AG04450 (cell line): ENCODE data around the gene ADGRD1. TPM values are rescaled to one million over a fixed set of nuclear protein-coding genes. Genes with fewer than 3 reads are reported as not detected.
"Not testable (repeated sequence)": the region's sequence is repeated elsewhere in the genome, so short reads cannot be mapped to it uniquely, and the experiment has no call there.

Experiments used
- CTCF ChIA-PET: fragments of 300-600, 350-600 bp; formaldehyde crosslinking; extraction: SDS; loops from one replicate; lab custom pipeline; 2022; ENCODE audit warnings: antibody characterized with exemption, inconsistent platforms; lab: Charles Lee
- POLR2A ChIA-PET: fragments of 350-600 bp; formaldehyde crosslinking; extraction: SDS; loops from one replicate; lab custom pipeline; 2021; ENCODE audit warnings: antibody characterized with exemption, inconsistent platforms; lab: Yijun Ruan, JAX
- DNase-seq: peaks from one replicate; pipeline ENCODE4 v3.0.0-alpha.2; 2011; ENCODE audit warnings: low read depth, low spot score
- H3K27ac ChIP-seq: one replicate; pipeline ENCODE4 v1.5.1; 2012; ENCODE audit warnings: low read depth, low read length, control low read depth
- H3K27me3 ChIP-seq: one replicate; pipeline ENCODE4 v1.6.0; 2012; ENCODE audit warnings: low read length; ENCODE audit not compliant: control insufficient read depth, insufficient read depth
- H3K4me3 ChIP-seq: 2 replicates; pipeline ENCODE4 v1.5.1; 2011; ENCODE audit warnings: mild to moderate bottlenecking, low read depth, low read length, control low read depth
- H3K9me3 ChIP-seq: 2 replicates; pipeline ENCODE4 v1.5.1; 2012; ENCODE audit warnings: low read length; ENCODE audit not compliant: control insufficient read depth, insufficient read depth
- polyA minus RNA-seq: library from RNA; depleted of rRNA, polyadenylated mRNA; stranded (reverse); fragments of >200 nt; gene quantifications from 2 replicates; pipeline ENCODE4 v1.2.3, GENCODE V29; 2011; rRNA and poly(A)+ RNA removed
- polyA plus RNA-seq: library from polyadenylated mRNA; depleted of rRNA; stranded (reverse); fragments of >200 nt; gene quantifications from 2 replicates; pipeline ENCODE4 v1.2.3, GENCODE V29; 2011; rRNA removed
- TF ChIP-seq, protein P1 (sequence below): IDR thresholded peaks from 2 replicates; pipeline ENCODE4 v1.5.1; 2011; ENCODE audit warnings: low read depth, low read length, control low read depth, inconsistent platforms

ADGRD1 gene
- polyA plus RNA-seq (0.05 TPM in 1 of 2 replicates, not detected in the other), polyA minus RNA-seq (not detected in 2 replicates)

DNA sequence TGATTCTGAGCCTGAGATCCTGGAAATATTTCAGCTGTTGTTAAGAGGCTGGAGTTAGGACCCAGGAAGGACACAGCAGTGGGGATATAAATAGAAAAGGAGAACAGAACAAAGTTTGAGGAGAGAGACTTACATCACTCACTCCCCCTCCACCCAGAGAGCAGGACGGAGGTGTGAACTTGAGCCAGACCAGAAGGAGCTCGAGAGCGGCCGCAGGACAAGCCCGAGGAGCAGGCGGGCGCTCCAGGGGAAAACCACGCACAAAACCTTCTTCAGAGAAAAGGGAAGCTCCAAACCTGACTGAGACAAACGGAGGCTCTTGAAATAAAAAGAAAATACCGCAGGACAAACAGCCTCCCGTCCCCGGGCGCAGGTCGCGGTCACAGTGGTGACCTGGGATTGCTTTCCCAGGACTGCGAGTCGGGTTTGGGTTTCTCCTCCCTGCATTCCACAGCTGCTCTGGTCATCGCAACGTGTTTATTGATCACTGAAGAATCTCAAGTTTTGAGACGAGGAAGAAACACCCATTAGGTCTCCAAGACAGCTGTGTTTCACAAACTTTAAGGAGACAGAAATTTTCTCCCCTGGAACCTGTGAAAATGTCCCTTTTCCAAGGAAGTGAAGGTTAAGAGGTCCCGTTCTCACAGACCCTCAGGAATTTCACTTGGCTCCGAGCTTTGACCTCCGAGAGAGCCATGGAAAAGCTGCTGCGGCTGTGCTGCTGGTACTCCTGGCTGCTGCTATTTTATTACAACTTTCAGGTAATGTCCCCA lies at the start of gene ADGRD1:
TSS of gene ADGRD1 (plus strand) at position 137 of the 773 bp plus-strand sequence. CDS start at position 696, 559 bp downstream.
- H3K4me3 ChIP-seq: no peak within 1 kb of the TSS
- ChIA-PET CTCF (no interaction called here), POLR2A (no interaction called here)
- TF ChIP-seq, protein P1, sequence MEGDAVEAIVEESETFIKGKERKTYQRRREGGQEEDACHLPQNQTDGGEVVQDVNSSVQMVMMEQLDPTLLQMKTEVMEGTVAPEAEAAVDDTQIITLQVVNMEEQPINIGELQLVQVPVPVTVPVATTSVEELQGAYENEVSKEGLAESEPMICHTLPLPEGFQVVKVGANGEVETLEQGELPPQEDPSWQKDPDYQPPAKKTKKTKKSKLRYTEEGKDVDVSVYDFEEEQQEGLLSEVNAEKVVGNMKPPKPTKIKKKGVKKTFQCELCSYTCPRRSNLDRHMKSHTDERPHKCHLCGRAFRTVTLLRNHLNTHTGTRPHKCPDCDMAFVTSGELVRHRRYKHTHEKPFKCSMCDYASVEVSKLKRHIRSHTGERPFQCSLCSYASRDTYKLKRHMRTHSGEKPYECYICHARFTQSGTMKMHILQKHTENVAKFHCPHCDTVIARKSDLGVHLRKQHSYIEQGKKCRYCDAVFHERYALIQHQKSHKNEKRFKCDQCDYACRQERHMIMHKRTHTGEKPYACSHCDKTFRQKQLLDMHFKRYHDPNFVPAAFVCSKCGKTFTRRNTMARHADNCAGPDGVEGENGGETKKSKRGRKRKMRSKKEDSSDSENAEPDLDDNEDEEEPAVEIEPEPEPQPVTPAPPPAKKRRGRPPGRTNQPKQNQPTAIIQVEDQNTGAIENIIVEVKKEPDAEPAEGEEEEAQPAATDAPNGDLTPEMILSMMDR: no peak
- H3K27me3 ChIP-seq: no peaks in the 10 kb centered on the region
- H3K27ac ChIP-seq: no peak within 1 kb of the TSS
- peaks cover 37% of the 10 kb centered on the region for H3K9me3 ChIP-seq
- DNase-seq: no peak

DNA sequence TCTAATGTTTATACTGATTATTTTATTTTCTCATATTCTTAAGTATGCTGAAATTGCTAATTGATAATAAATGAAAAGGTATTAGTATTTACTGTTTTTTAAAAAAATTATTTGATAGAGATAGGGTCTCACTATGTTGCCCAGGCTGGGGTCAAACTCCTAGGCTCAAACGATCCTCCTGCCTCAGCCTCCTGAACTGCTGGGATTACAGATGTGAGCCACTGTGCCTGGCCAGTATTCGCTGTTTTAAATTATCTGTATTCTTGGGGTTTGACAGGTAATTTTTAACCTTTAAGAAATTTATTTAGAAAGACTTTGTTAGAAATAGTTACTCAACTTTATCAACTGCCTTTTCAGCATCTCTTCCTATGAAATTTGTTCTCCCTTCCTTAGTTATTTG lies 49.6 kb upstream of the ADGRD1 start:
- DNase-seq: no peak
- Histone ChIP-seq H3K4me3 (no peak overlapping the region), H3K27me3 (no peaks in the 10 kb centered on the region), H3K9me3 (no peaks in the 10 kb centered on the region; the same call in 1 of the 2 replicates), H3K27ac (no peak overlapping the region)
- POLR2A ChIA-PET: no interaction called here
- CTCF ChIA-PET: no interaction called here
- TF ChIP-seq, protein P1: no peak

DNA sequence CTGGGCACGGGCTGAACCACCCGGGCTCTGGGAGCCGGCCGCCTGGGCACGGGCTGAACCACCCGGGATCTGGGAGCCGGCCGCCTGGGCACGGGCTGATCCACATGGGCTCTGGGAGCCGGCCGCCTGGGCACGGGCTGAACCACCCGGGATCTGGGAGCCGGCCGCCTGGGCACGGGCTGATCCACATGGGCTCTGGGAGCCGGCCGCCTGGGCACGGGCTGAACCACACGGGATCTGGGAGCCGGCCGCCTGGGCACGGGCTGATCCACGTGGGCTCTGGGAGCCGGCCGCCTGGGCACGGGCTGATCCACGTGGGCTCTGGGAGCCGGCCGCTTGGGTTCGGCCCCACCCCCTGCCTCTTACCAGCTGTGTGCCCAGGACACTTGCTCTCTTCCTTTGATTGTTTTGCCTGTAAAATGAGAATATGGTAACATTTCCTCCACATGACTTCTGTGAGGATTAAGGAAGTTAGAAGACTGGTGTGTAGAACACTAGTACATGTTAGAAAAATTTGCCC lies 48.7 kb upstream of the ADGRD1 start:
- H3K9me3 ChIP-seq, H3K27ac ChIP-seq, H3K27me3 ChIP-seq, H3K4me3 ChIP-seq, POLR2A ChIA-PET, CTCF ChIA-PET, DNase-seq: not testable (repeated sequence)

DNA sequence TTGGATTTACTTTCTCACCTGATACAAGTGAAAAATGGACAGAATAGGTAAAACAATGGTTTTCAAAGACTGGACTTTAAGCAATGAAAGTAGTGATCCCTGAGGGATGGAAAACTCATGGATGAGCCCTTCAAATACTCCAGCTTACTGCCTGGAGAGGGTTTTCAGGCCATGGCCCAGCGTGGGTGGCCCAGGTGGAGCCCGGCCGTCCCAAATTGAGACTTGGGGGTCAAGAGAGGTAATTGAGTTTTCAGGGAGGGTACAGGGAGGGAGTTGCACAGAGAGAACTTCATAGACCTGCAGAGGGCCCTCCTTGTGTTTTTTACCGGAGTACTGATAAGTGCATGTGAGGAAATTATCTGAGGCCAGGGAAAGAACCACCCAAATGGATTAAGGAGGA lies 44.6 kb upstream of the ADGRD1 start:
- Histone ChIP-seq H3K27ac (no peak overlapping the region), H3K9me3 (no peaks in the 10 kb centered on the region; the same call in 1 of the 2 replicates), H3K4me3 (no peak overlapping the region), H3K27me3 (no peaks in the 10 kb centered on the region)
- no peak for DNase-seq
- POLR2A ChIA-PET: no interaction called here
- TF ChIP-seq, protein P1: no peak
- CTCF ChIA-PET: no interaction called here

DNA sequence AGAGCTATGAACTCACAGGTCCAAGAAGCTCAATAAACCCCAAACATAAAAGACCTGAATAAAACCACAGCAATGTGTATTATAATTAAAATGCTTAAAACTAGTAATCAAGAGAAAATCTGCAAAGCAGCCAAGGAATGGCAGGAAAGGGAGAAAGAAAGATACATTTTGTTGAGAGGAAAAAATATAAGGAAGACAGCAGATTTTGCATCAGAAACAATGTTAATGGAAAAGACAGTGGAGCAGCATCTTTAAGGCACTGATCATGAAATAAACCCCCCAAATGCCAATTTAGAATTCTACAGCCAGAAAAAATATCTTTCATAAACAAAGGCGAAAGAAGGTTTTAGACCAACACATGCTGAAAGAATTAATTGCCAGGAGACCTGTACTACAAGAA lies 42.5 kb upstream of the ADGRD1 start:
- CTCF ChIA-PET: no interaction called here

More for the DNA sequence above, 42.5 kb upstream of the ADGRD1 start:
- no peak for DNase-seq
- Histone ChIP-seq H3K9me3 (peaks cover 3% of the 10 kb centered on the region), H3K27ac (no peak overlapping the region), H3K27me3 (no peaks in the 10 kb centered on the region), H3K4me3 (no peak overlapping the region)
- TF ChIP-seq, protein P1: no peak
- POLR2A ChIA-PET: no interaction called here
